H1 (cell line): ENCODE results near the gene TNN. TPM values are rescaled to one million over a fixed set of nuclear protein-coding genes. Genes with fewer than 3 reads are reported as not detected.

Source experiments
- CTCF ChIA-PET: fragments of 300-600 bp; sonication (Branson Sonifier 250); formaldehyde crosslinking; loops from one replicate; lab custom pipeline; 2021; ENCODE audit not compliant: partially characterized antibody; lab: Charles Lee
- POLR2A ChIA-PET: fragments of 300-600 bp; sonication (Branson Sonifier 250); formaldehyde crosslinking; loops from one replicate; lab custom pipeline; 2021; ENCODE audit warnings: inconsistent platforms; ENCODE audit not compliant: partially characterized antibody; lab: Charles Lee
- DNase-seq, 2 experiments: peaks; one replicate each; pipeline versions ENCODE4 v3.0.0 to v3.0.0-alpha.2; 2010 to 2022; ENCODE audit warnings: low spot score in 2 of 2, low read depth in 1 of 2, mixed read lengths in 1 of 2
- FAIRE-seq: peaks from 2 replicates; lab custom pipeline; 2011; peaks lifted over from hg19 to GRCh38; lab: Jason Lieb, UNC
- H2AFZ ChIP-seq: 2 replicates; pipeline ENCODE4 v1.8.1; 2012; ENCODE audit warnings: low read length, inconsistent platforms
- H2AK5ac ChIP-seq: 2 replicates; pipeline ENCODE4 v1.6.1; 2013; ENCODE audit warnings: low read depth, low read length
- H2BK120ac ChIP-seq: replicated peaks from 2 replicates; pipeline ENCODE3; 2013; ENCODE audit warnings: low read depth, low read length, inconsistent platforms
- H2BK12ac ChIP-seq: 2 replicates; pipeline ENCODE4 v1.6.1; 2013; ENCODE audit warnings: low read depth, low read length
- H2BK15ac ChIP-seq: 2 replicates; pipeline ENCODE4 v1.6.1; 2013; ENCODE audit warnings: low read length
- H2BK20ac ChIP-seq: 2 replicates; pipeline ENCODE4 v1.6.1; 2013; ENCODE audit warnings: low read length
- H2BK5ac ChIP-seq: 2 replicates; pipeline ENCODE4 v1.6.1; 2013; ENCODE audit warnings: low read depth, low read length
- H3K14ac ChIP-seq: 2 replicates; pipeline ENCODE4 v1.6.1; 2013; ENCODE audit warnings: inconsistent platforms; ENCODE audit not compliant: insufficient read length
- H3K18ac ChIP-seq: 2 replicates; pipeline ENCODE4 v1.6.1; 2013; ENCODE audit warnings: low read length; ENCODE audit errors: extremely low read depth
- H3K23ac ChIP-seq: 2 replicates; pipeline ENCODE4 v1.6.1; 2013; ENCODE audit warnings: inconsistent platforms; ENCODE audit not compliant: insufficient read length
- H3K23me2 ChIP-seq: 2 replicates; pipeline ENCODE4 v1.6.1; 2013; ENCODE audit warnings: low read depth, low read length
- H3K27ac ChIP-seq: 2 replicates; pipeline ENCODE4 v1.6.1; 2011; ENCODE audit warnings: low read depth, low read length, inconsistent platforms
- H3K27me3 ChIP-seq, 4 experiments: replicated peaks in 1 of 4; 1 replicate in 1 of 4; 2 replicates in 3 of 4; pipeline versions ENCODE4 v1.6.1 to v1.8.1; 2011 to 2013; ENCODE audit warnings: low read length in 3 of 4, mild to moderate bottlenecking in 3 of 4, inconsistent platforms in 2 of 4, mixed read lengths in 2 of 4, moderate library complexity in 1 of 4; ENCODE audit not compliant: control insufficient read depth in 3 of 4, insufficient read depth in 3 of 4; ENCODE audit errors: extremely low read depth in 1 of 4
- H3K36me3 ChIP-seq, 4 experiments: 2 replicates each; pipeline versions ENCODE4 v1.6.1 to v1.8.1; 2011 to 2013; ENCODE audit warnings: mild to moderate bottlenecking in 4 of 4, low read length in 3 of 4, moderate library complexity in 2 of 4, control low read depth in 1 of 4, inconsistent platforms in 1 of 4; ENCODE audit not compliant: insufficient read depth in 4 of 4, control insufficient read depth in 2 of 4
- H3K4ac ChIP-seq: replicated peaks from 2 replicates; pipeline ENCODE3; 2013; ENCODE audit warnings: low read length, low read depth, mixed read lengths, inconsistent platforms; ENCODE audit not compliant: insufficient read length
- H3K4me1 ChIP-seq, 4 experiments: replicated peaks in 1 of 4; 1 replicate in 1 of 4; 2 replicates in 3 of 4; pipeline versions ENCODE4 v1.6.1 to v1.8.1; 2011 to 2013; ENCODE audit warnings: low read length in 3 of 4, inconsistent platforms in 2 of 4, mixed read lengths in 1 of 4; ENCODE audit not compliant: insufficient read depth in 4 of 4, control insufficient read depth in 3 of 4
- H3K4me2 ChIP-seq, 2 experiments: 2 replicates each; pipeline versions ENCODE4 v1.6.1 to v1.8.1; 2011 to 2013; ENCODE audit warnings: low read depth in 2 of 2, low read length in 2 of 2, control low read depth in 1 of 2, inconsistent platforms in 1 of 2, mild to moderate bottlenecking in 1 of 2; ENCODE audit not compliant: insufficient read depth in 1 of 2
- H3K4me3 ChIP-seq, 4 experiments: fragments of 200-600, 300-600 bp in 1 of 4; sonication (generic), shearing (Covaris generic), sonication (Bioruptor Twin) in 1 of 4; 2 replicates each; pipeline versions ENCODE4 v1.5.1 to v1.8.1; 2011 to 2016; ENCODE audit warnings: low read length in 4 of 4, low read depth in 3 of 4, control low read depth in 2 of 4, inconsistent platforms in 2 of 4, mild to moderate bottlenecking in 2 of 4, mixed read lengths in 1 of 4, moderate library complexity in 1 of 4; ENCODE audit not compliant: insufficient read depth in 2 of 4; ENCODE audit errors: extremely low read depth in 1 of 4
- H3K56ac ChIP-seq: replicated peaks from 2 replicates; pipeline ENCODE3; 2013; ENCODE audit warnings: low read depth, mild to moderate bottlenecking, mixed read lengths, low read length, inconsistent platforms; ENCODE audit not compliant: insufficient read length
- H3K79me1 ChIP-seq: 2 replicates; pipeline ENCODE4 v1.6.1; 2013; ENCODE audit warnings: low read depth, low read length, control low read depth
- H3K79me2 ChIP-seq, 2 experiments: 2 replicates each; pipeline versions ENCODE4 v1.6.1 to v1.8.1; 2012 to 2013; ENCODE audit warnings: low read length in 2 of 2, mild to moderate bottlenecking in 2 of 2, inconsistent platforms in 1 of 2; ENCODE audit not compliant: insufficient read depth in 2 of 2, control insufficient read depth in 1 of 2
- H3K9ac ChIP-seq, 4 experiments: replicated peaks in 1 of 4; 1 replicate in 1 of 4; 2 replicates in 3 of 4; pipeline versions ENCODE4 v1.6.1 to v1.8.1; 2011 to 2013; ENCODE audit warnings: low read depth in 3 of 4, low read length in 3 of 4, control low read depth in 2 of 4, mild to moderate bottlenecking in 2 of 4, moderate library complexity in 2 of 4, inconsistent platforms in 1 of 4; ENCODE audit errors: extremely low read depth in 1 of 4
- H3K9me3 ChIP-seq, 2 experiments: 2 replicates each; pipeline versions ENCODE4 v1.6.1 to v1.8.1; 2012 to 2013; ENCODE audit warnings: mild to moderate bottlenecking in 2 of 2, moderate library complexity in 2 of 2, control low read depth in 1 of 2, inconsistent platforms in 1 of 2, low read depth in 1 of 2, low read length in 1 of 2, mixed read lengths in 1 of 2; ENCODE audit not compliant: insufficient read depth in 2 of 2
- H4K20me1 ChIP-seq, 2 experiments: replicated peaks in 1 of 2; 2 replicates each; pipeline versions ENCODE3 to v1.8.1; 2011 to 2013; ENCODE audit warnings: inconsistent platforms in 2 of 2, low read length in 2 of 2, mild to moderate bottlenecking in 1 of 2; ENCODE audit not compliant: insufficient read depth in 2 of 2, control insufficient read depth in 1 of 2
- H4K5ac ChIP-seq: 2 replicates; pipeline ENCODE4 v1.6.1; 2013; ENCODE audit warnings: low read length, low read depth, mixed read lengths, inconsistent platforms; ENCODE audit not compliant: insufficient read length
- H4K8ac ChIP-seq: 2 replicates; pipeline ENCODE4 v1.8.0; 2013; ENCODE audit warnings: mild to moderate bottlenecking, moderate library complexity, low read length, inconsistent platforms; ENCODE audit not compliant: insufficient read depth; ENCODE audit errors: extremely low read depth
- H4K91ac ChIP-seq: replicated peaks from 2 replicates; pipeline ENCODE3; 2013; ENCODE audit warnings: low read length, mixed read lengths, inconsistent platforms; ENCODE audit not compliant: insufficient read length
- CBX8 ChIP-seq: fragments of 300-800, 300-1000 bp; sonication (generic); IDR thresholded peaks from 2 replicates; pipeline ENCODE4 v1.7.1; 2016; ENCODE audit warnings: low read depth, low read length, borderline replicate concordance
- CREB1 ChIP-seq: IDR thresholded peaks from 2 replicates; pipeline ENCODE4 v1.6.1; 2012; ENCODE audit warnings: inconsistent platforms
- FOSL1 ChIP-seq: IDR thresholded peaks from 2 replicates; pipeline ENCODE4 v1.6.1; 2011; ENCODE audit warnings: mild to moderate bottlenecking, low read depth, low read length, moderate library complexity; ENCODE audit not compliant: insufficient read depth
- GABPA ChIP-seq: IDR thresholded peaks from 2 replicates; pipeline ENCODE4 v1.6.1; 2011; ENCODE audit warnings: mild to moderate bottlenecking, low read length, moderate library complexity, borderline replicate concordance; ENCODE audit not compliant: insufficient read depth
- KDM1A ChIP-seq: fragments of 200-600, 300-600 bp; sonication (generic); IDR thresholded peaks from 2 replicates; pipeline ENCODE4 v1.7.1; 2016; ENCODE audit warnings: mild to moderate bottlenecking, low read length, borderline replicate concordance
- NRF1 ChIP-seq: IDR thresholded peaks from 2 replicates; pipeline ENCODE4 v1.6.1; 2011; ENCODE audit warnings: mild to moderate bottlenecking, low read depth, low read length, improper control_type of control experiment
- POLR2A ChIP-seq, 2 experiments: IDR thresholded peaks; 1 replicate in 1 of 2; 2 replicates in 1 of 2; pipeline ENCODE4 v1.6.1; 2011; ENCODE audit warnings: low read depth in 2 of 2, low read length in 2 of 2, mild to moderate bottlenecking in 2 of 2; ENCODE audit errors: control extremely low read depth in 1 of 2
- RBBP5 ChIP-seq: IDR thresholded peaks from 2 replicates; pipeline ENCODE4 v1.7.1; 2012; ENCODE audit warnings: low read depth, mild to moderate bottlenecking, inconsistent platforms, low read length, moderate library complexity, borderline replicate concordance
- SIN3A ChIP-seq, 2 experiments: IDR thresholded peaks in 1 of 2; conservative IDR thresholded peaks in 1 of 2; 2 replicates each; pipeline ENCODE4 v1.6.1; 2011 to 2012; ENCODE audit warnings: low read length in 2 of 2, improper control_type of control experiment in 1 of 2, low read depth in 1 of 2, mild to moderate bottlenecking in 1 of 2
- TAF7 ChIP-seq: optimal IDR thresholded peaks from 2 replicates; pipeline ENCODE3; 2011; ENCODE audit warnings: low read depth, mild to moderate bottlenecking, inconsistent platforms, low read length, moderate library complexity, borderline replicate concordance
- TBP ChIP-seq: IDR thresholded peaks from 2 replicates; pipeline ENCODE4 v1.6.1; 2011; ENCODE audit warnings: low read depth, low read length, improper control_type of control experiment
- TCF12 ChIP-seq: IDR thresholded peaks from 2 replicates; pipeline ENCODE4 v1.6.1; 2011; ENCODE audit warnings: low read depth, mild to moderate bottlenecking, low read length
- TEAD4 ChIP-seq: IDR thresholded peaks from 2 replicates; pipeline ENCODE4 v1.6.1; 2012; ENCODE audit warnings: low read depth, low read length, inconsistent platforms, mixed read lengths
- ZNF274 ChIP-seq: IDR thresholded peaks from 2 replicates; pipeline ENCODE4 v1.7.0; 2012; ENCODE audit warnings: low read length, borderline replicate concordance; ENCODE audit errors: extremely low read depth
- WGBS, 2 experiments: shearing (Covaris generic) in 1 of 2; methylation state at CpG; one replicate each; pipeline versions ENCODE4 v1.1.6 to v1.1.7; 2013 to 2015; ENCODE audit warnings: low lambda C conversion rate in 2 of 2, mixed read lengths in 2 of 2, inconsistent platforms in 1 of 2, low coverage in 1 of 2, missing lambda C conversion rate in 1 of 2; ENCODE audit not compliant: insufficient replicate concordance in 2 of 2, insufficient coverage in 1 of 2, insufficient read length in 1 of 2; ENCODE audit errors: extremely low coverage in 1 of 2, missing lambda C conversion rate in 1 of 2; 5-methylcytosine and 5-hydroxymethylcytosine counted together
- polyA plus RNA-seq, 7 experiments: library from polyadenylated mRNA; depleted of rRNA in 3 of 7; stranded (reverse) in 5 of 7; unstranded in 2 of 7; fragments of >200 nt in 5 of 7; fragments of 200-250 nt in 2 of 7; gene quantifications; 1 replicate in 5 of 7; 2 replicates in 1 of 7; 4 replicates in 1 of 7; pipeline versions ENCODE4 v1.2.1 to v1.2.3, GENCODE V29; 2011 to 2013; ENCODE audit warnings: missing spikeins in 2 of 7, mixed read lengths in 2 of 7
- total RNA-seq: library from RNA; stranded (reverse); fragmentation: NEBNext Ultra II Directional; extraction: Animal tissue kit (Norgen Biotek cat#: 25700); gene quantifications from 2 replicates; pipeline ENCODE4 v1.2.1, GENCODE V29; 2021
- TF ChIP-seq, protein P1 (sequence below): IDR thresholded peaks from 2 replicates; pipeline ENCODE4 v1.6.1; 2012; ENCODE audit warnings: inconsistent platforms

Gene TNN
- total and polyA plus RNA-seq, 2 of the 8 experiments (the other 6 are each of a cell fraction or from before 2014, with no cell fraction given): 0.21 to 0.30 TPM

DNA sequence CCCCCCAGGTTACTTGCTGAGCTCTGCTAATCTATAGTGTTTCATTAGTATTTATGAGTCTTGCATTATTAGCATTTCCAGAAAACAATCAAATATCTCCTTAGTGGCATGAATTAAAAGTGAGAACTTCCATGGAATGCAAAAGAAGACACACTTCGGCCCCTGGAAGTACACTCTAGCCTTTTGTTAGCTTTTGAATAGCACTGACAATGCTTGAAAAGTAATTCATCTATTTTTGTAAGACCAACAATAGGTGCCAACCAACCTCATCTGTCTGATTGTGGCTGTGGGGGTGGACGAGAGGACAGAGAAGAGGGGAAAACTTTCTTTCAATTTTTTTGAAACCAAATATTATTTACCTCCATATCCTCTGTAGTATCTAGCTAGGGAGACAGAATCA, 97.1 kb downstream of the TNN start:
- WGBS, 2 experiments: 83% methylated on average over 2 of the region's 2 CpGs; no CpG with 5 or more reads in 1 of the 2 experiments
- Histone ChIP-seq H3K4ac (no peak overlapping the region), H2BK20ac (no peak overlapping the region), H3K4me2 (no peak overlapping the region), H3K23me2 (no peaks in the 10 kb centered on the region), H3K36me3 (no peaks in the 10 kb centered on the region), H3K9ac (no peak overlapping the region), H4K5ac (no peak overlapping the region), H3K56ac (no peak overlapping the region), H3K27ac (no peak overlapping the region), H2BK120ac (no peak overlapping the region), H3K79me2 (no peaks in the 10 kb centered on the region), H3K14ac (no peak overlapping the region), H2AK5ac (no peak overlapping the region), H2BK15ac (no peak overlapping the region), H2AFZ (no peak overlapping the region), H2BK5ac (no peak overlapping the region), H3K4me3 (no peak overlapping the region), H3K23ac (no peak overlapping the region), H2BK12ac (no peak overlapping the region), H4K91ac (no peak overlapping the region), H3K9me3 (no peaks in the 10 kb centered on the region), H4K20me1 (no peaks in the 10 kb centered on the region), H3K27me3 (no peaks in the 10 kb centered on the region), H3K79me1 (no peaks in the 10 kb centered on the region), H3K4me1 (no peaks in the 10 kb centered on the region), H4K8ac (no peak overlapping the region), H3K18ac (no peak overlapping the region)
- DNase-seq (no peak), FAIRE-seq (no peak)
- ChIA-PET POLR2A (no interaction called here), CTCF (interaction anchor here (0.6 to 12.5 kb wide), 9 partner anchors 8 to 1155 kb away, joined by 3 to 243 read pairs (median 6); no protein-coding TSS in a partner anchor)
- no peak for TF ChIP-seq FOSL1
- TF ChIP-seq GABPA: no peak
- TF ChIP-seq NRF1: no peak
- TF ChIP-seq POLR2A (IDR thresholded peaks at IDR 0.05; ENCODE audit: control extremely low read depth in 1 of 2, low read depth in 2 of 2, low read length in 2 of 2): no peak
- TF ChIP-seq RBBP5: no peak
- no peak for TF ChIP-seq TAF7
- TF ChIP-seq SIN3A (conservative IDR thresholded peaks at IDR 0.05 in 1 of 2, IDR thresholded peaks at IDR 0.05 in 1 of 2; ENCODE audit: low read depth in 1 of 2, low read length in 2 of 2): no peak
- no peak for TF ChIP-seq ZNF274
- no peak for TF ChIP-seq CBX8
- no peak for TF ChIP-seq TBP
- no peak for TF ChIP-seq KDM1A
- no peak for TF ChIP-seq CREB1
- TF ChIP-seq TEAD4: no peak
- TF ChIP-seq, protein P1, sequence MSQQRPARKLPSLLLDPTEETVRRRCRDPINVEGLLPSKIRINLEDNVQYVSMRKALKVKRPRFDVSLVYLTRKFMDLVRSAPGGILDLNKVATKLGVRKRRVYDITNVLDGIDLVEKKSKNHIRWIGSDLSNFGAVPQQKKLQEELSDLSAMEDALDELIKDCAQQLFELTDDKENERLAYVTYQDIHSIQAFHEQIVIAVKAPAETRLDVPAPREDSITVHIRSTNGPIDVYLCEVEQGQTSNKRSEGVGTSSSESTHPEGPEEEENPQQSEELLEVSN: no peak
- TF ChIP-seq TCF12: no peak
